ENCODE measurements around the gene KIF20B. TPM values are rescaled to one million over a fixed set of nuclear protein-coding genes. Genes with fewer than 3 reads are reported as not detected.

Gene KIF20B
- total RNA-seq, 2 experiments from 2014 or later = 25.0 to 87.0 TPM

- H3K36me3 ChIP-seq (ENCODE audit: insufficient read depth, low read length) = peaks cover 68% of the 10 kb centered on the region
- no peak overlapping the region for H2AFZ ChIP-seq (ENCODE audit: low read length)
- peaks cover 10% of the 10 kb centered on the region; the same call in 1 of the 2 replicates for H4K20me1 ChIP-seq (ENCODE audit: insufficient read depth, low read length)
- H3K4me2 ChIP-seq (ENCODE audit: low read length) = peak overlapping the region; percentile 41
- no peak overlapping the region for H3K4me3 ChIP-seq (ENCODE audit: low read depth, low read length, poor library complexity, severe bottlenecking)
- TF ChIP-seq EZH2phosphoT487 (IDR thresholded peaks at IDR 0.05; ENCODE audit: borderline replicate concordance, low read depth, low read length) (no peak), CTCF (conservative IDR thresholded peaks at IDR 0.05; ENCODE audit: low read length) (no peak)
- ChIA-PET CTCF (ENCODE audit: unreplicated experiment) (no interaction called here), POLR2A (interaction anchor here (1.2 kb wide), 1 partner anchor 9 kb away, joined by 3 read pairs; no protein-coding TSS in a partner anchor)
- no TSS peak for BruUV-seq (replicated peaks)
- no peaks in the 10 kb centered on the region for H3K9me3 ChIP-seq (ENCODE audit: low read length)
- no peak overlapping the region for H3K27ac ChIP-seq (ENCODE audit: low read depth, low read length, poor library complexity, severe bottlenecking)
- H3K4me1 ChIP-seq (ENCODE audit: insufficient read depth, low read length, poor library complexity, severe bottlenecking) = peaks cover 38% of the 10 kb centered on the region
- no peak for DNase-seq (ENCODE audit: low spot score)
- intact Hi-C loops (cut with micrococcal nuclease; ENCODE audit: unreplicated experiment) = loop anchor here (10.0 kb wide), 1 partner anchor 711 kb away; the partner anchor contains the start of gene FAS
- H3K79me2 ChIP-seq (ENCODE audit: insufficient read depth, low read depth, low read length) = peaks cover 96% of the 10 kb centered on the region
- no peaks in the 10 kb centered on the region for H3K9me2 ChIP-seq (ENCODE audit: insufficient read depth, low read length)
Measured at GRCh38 chr10:89706011-89706410, 4.6 kb downstream of the KIF20B start.

- intact Hi-C loops (cut with micrococcal nuclease; ENCODE audit: unreplicated experiment) = loop anchor here (10.0 kb wide), 1 partner anchor 713 kb away; the partner anchor contains the start of gene FAS
- TF ChIP-seq EZH2phosphoT487 (IDR thresholded peaks at IDR 0.05; ENCODE audit: borderline replicate concordance, low read depth, low read length) = no peak
- no peak for TF ChIP-seq CTCF (conservative IDR thresholded peaks at IDR 0.05; ENCODE audit: low read length)
- Histone ChIP-seq H3K4me2 (ENCODE audit: low read length) (no peak overlapping the region), H2AFZ (ENCODE audit: low read length) (no peak overlapping the region), H3K4me3 (ENCODE audit: low read depth, low read length, poor library complexity, severe bottlenecking) (no peak overlapping the region), H3K27ac (ENCODE audit: low read depth, low read length, poor library complexity, severe bottlenecking) (no peak overlapping the region), H3K4me1 (ENCODE audit: insufficient read depth, low read length, poor library complexity, severe bottlenecking) (peaks cover 38% of the 10 kb centered on the region), H3K9me3 (ENCODE audit: low read length) (no peaks in the 10 kb centered on the region), H4K20me1 (ENCODE audit: insufficient read depth, low read length) (peaks cover 10% of the 10 kb centered on the region; the same call in 1 of the 2 replicates), H3K36me3 (ENCODE audit: insufficient read depth, low read length) (peaks cover 81% of the 10 kb centered on the region), H3K79me2 (ENCODE audit: insufficient read depth, low read depth, low read length) (peaks cover 100% of the 10 kb centered on the region), H3K9me2 (ENCODE audit: insufficient read depth, low read length) (no peaks in the 10 kb centered on the region)
- CTCF ChIA-PET (ENCODE audit: unreplicated experiment) = no interaction called here
- no TSS peak for BruUV-seq (replicated peaks)
- no peak for DNase-seq (ENCODE audit: low spot score)
- POLR2A ChIA-PET = interaction anchor here (0.6 to 1.5 kb wide), 2 partner anchors 27 to 31 kb away, joined by 4 read pairs; no protein-coding TSS in a partner anchor
Measured at GRCh38 chr10:89707372-89707771, 6.0 kb downstream of the KIF20B start.

GRCh38 chr10:89710753-89711152 lies 9.4 kb downstream of the KIF20B start:
- H3K9me2 ChIP-seq (ENCODE audit: insufficient read depth, low read length) = no peaks in the 10 kb centered on the region
- no peaks in the 10 kb centered on the region for H3K9me3 ChIP-seq (ENCODE audit: low read length)
- TF ChIP-seq EZH2phosphoT487 (IDR thresholded peaks at IDR 0.05; ENCODE audit: borderline replicate concordance, low read depth, low read length) = no peak
- TF ChIP-seq CTCF (conservative IDR thresholded peaks at IDR 0.05; ENCODE audit: low read length) = no peak
- peaks cover 9% of the 10 kb centered on the region; the same call in 1 of the 2 replicates for H4K20me1 ChIP-seq (ENCODE audit: insufficient read depth, low read length)
- BruUV-seq (replicated peaks) = no TSS peak
- peaks cover 95% of the 10 kb centered on the region for H3K36me3 ChIP-seq (ENCODE audit: insufficient read depth, low read length)
- ChIA-PET POLR2A (interaction anchor here (0.7 to 1.7 kb wide), 3 partner anchors 10 to 119 kb away, joined by 4 to 5 read pairs (median 4); no protein-coding TSS in a partner anchor), CTCF (ENCODE audit: unreplicated experiment) (no interaction called here)
- no peak overlapping the region for H2AFZ ChIP-seq (ENCODE audit: low read length)
- no peak for DNase-seq (ENCODE audit: low spot score)
- no peak overlapping the region for H3K4me2 ChIP-seq (ENCODE audit: low read length)
- H3K27ac ChIP-seq (ENCODE audit: low read depth, low read length, poor library complexity, severe bottlenecking) = no peak overlapping the region
- no peak overlapping the region for H3K4me3 ChIP-seq (ENCODE audit: low read depth, low read length, poor library complexity, severe bottlenecking)
- H3K79me2 ChIP-seq (ENCODE audit: insufficient read depth, low read depth, low read length) = peaks cover 73% of the 10 kb centered on the region
- H3K4me1 ChIP-seq (ENCODE audit: insufficient read depth, low read length, poor library complexity, severe bottlenecking) = peaks cover 10% of the 10 kb centered on the region
- intact Hi-C loops (cut with micrococcal nuclease; ENCODE audit: unreplicated experiment) = no loop called here

Measured in OCI-LY7 (cell line).